Tibial nerve (tissue), 4 donors: Measurements from ENCODE around the gene SIPA1L3. TPM values are rescaled to one million over a fixed set of nuclear protein-coding genes. Genes with fewer than 3 reads are reported as not detected.

Experiments
- DNase-seq, 2 donors: peaks; one replicate each; pipeline ENCODE4 v3.0.0-alpha.2; 2019; ENCODE audit warnings: low spot score in 2 of 2
- H3K27ac ChIP-seq, 4 donors: fragments of 200-600 bp; sonication (generic) in 3 of 4; one replicate each; pipeline ENCODE4 v1.5.1; 2017 to 2019; ENCODE audit warnings: mild to moderate bottlenecking in 1 of 4
- H3K27me3 ChIP-seq, 2 donors: fragments of 200-600 bp; sonication (generic) in 1 of 2; one replicate each; pipeline versions ENCODE4 v1.5.1 to v1.6.0; 2017 to 2019
- H3K36me3 ChIP-seq, 3 donors: fragments of 200-600 bp; sonication (generic); one replicate each; pipeline ENCODE4 v1.5.1; 2018 to 2019
- H3K4me1 ChIP-seq, 4 donors: fragments of 200-600 bp; sonication (generic) in 3 of 4; one replicate each; pipeline ENCODE4 v1.5.1; 2017 to 2019
- H3K4me3 ChIP-seq, 4 donors: fragments of 200-600 bp; sonication (generic) in 3 of 4; one replicate each; pipeline ENCODE4 v1.5.1; 2017 to 2019; ENCODE audit warnings: mild to moderate bottlenecking in 1 of 4, moderate library complexity in 1 of 4
- H3K9me3 ChIP-seq, 4 donors: fragments of 200-600 bp; sonication (generic) in 3 of 4; one replicate each; pipeline ENCODE4 v1.5.1; 2017 to 2019
- EP300 ChIP-seq, 2 donors: sonication (generic); formaldehyde crosslinking; IDR thresholded peaks; one replicate each; pipeline ENCODE4 v1.6.1; 2017; ENCODE audit warnings: antibody characterized with exemption in 2 of 2, mild to moderate bottlenecking in 1 of 2
- POLR2A ChIP-seq, 2 donors: fragments of 450-650 bp; IDR thresholded peaks; one replicate each; pipeline ENCODE4 v1.6.1; 2017; ENCODE audit warnings: antibody characterized with exemption in 2 of 2, mild to moderate bottlenecking in 2 of 2, moderate library complexity in 2 of 2
- WGBS, 2 donors: methylation state at CpG; one replicate each; pipeline ENCODE4 v1.1.5; 2018; 5-methylcytosine and 5-hydroxymethylcytosine counted together
- total RNA-seq, 4 donors: library from RNA; depleted of rRNA; stranded (reverse); fragments of >200 nt; gene quantifications; one replicate each; pipeline ENCODE4 v1.1.0, GENCODE V29; 2016
- TF ChIP-seq, protein P1 (sequence below), 5 experiments: fragments of 200-600 bp in 3 of 5; fragments of 450-650 bp in 2 of 5; sonication (generic) in 3 of 5; IDR thresholded peaks; one replicate each; pipeline ENCODE4 v1.5.1; 2016 to 2019; ENCODE audit warnings: antibody characterized with exemption in 5 of 5, mild to moderate bottlenecking in 3 of 5, moderate library complexity in 2 of 5

Gene SIPA1L3
- total RNA-seq, 4 donors from 2014 or later = 8.3 to 43.9 (median 17.0) TPM

DNA sequence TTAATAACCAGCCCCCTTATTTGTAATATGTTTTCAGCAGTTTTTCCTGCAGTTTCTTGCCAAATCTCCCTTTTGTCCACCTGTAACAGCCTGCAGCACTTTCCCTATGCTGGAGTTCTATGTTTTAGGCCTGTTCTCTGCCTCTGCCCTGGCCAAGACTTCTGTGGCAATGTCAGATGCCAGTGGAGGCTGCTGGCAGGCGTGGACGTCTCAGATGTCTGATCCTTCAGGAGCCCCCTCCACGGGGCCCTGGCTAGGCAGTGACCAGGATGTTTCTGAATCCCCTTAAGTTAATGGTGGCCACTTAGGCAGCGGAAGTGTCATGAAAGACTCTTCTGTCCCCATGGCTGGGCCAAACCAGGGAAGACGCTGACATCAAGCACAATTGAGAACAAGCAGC, 40.8 kb downstream of the SIPA1L3 start:
- TF ChIP-seq, protein P1, sequence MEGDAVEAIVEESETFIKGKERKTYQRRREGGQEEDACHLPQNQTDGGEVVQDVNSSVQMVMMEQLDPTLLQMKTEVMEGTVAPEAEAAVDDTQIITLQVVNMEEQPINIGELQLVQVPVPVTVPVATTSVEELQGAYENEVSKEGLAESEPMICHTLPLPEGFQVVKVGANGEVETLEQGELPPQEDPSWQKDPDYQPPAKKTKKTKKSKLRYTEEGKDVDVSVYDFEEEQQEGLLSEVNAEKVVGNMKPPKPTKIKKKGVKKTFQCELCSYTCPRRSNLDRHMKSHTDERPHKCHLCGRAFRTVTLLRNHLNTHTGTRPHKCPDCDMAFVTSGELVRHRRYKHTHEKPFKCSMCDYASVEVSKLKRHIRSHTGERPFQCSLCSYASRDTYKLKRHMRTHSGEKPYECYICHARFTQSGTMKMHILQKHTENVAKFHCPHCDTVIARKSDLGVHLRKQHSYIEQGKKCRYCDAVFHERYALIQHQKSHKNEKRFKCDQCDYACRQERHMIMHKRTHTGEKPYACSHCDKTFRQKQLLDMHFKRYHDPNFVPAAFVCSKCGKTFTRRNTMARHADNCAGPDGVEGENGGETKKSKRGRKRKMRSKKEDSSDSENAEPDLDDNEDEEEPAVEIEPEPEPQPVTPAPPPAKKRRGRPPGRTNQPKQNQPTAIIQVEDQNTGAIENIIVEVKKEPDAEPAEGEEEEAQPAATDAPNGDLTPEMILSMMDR (IDR thresholded peaks at IDR 0.05) = no peak
- no peak for TF ChIP-seq EP300 (IDR thresholded peaks at IDR 0.05)
- no peak for TF ChIP-seq POLR2A (IDR thresholded peaks at IDR 0.05)
- 38 to 52% methylated on average over 5 of the region's 5 CpGs for WGBS, 2 donors
- DNase-seq = no peak
- no peaks in the 10 kb centered on the region for H3K36me3 ChIP-seq
- no peak overlapping the region for H3K4me3 ChIP-seq
- no peaks in the 10 kb centered on the region for H3K27me3 ChIP-seq
- no peak overlapping the region for H3K27ac ChIP-seq
- H3K9me3 ChIP-seq = no peaks in the 10 kb centered on the region
- H3K4me1 ChIP-seq = peaks cover 0 to 3% (median 0%) of the 10 kb centered on the region in 4 donors

DNA sequence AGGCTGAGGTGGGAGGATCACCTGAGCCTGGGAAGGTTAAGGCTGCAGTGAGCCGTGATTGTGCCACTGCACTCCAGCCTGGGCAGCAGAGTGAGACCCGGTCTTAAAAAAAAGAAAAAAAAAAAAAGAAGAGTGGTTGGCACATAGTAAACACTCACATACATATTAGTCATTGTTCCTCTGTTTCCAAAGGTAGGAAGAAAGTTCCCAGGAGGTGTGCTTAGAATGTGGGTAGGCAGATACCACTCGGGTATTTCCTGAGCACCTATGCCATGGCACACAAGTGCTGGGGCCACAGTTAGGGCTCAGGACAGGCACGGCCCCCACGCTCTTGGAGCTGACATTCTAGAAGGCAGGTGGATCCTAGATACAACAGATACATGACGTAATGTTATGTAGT, 41.4 kb downstream of the SIPA1L3 start:
- no peak for DNase-seq
- H3K9me3 ChIP-seq = no peaks in the 10 kb centered on the region
- H3K27me3 ChIP-seq = no peaks in the 10 kb centered on the region
- TF ChIP-seq EP300 (IDR thresholded peaks at IDR 0.05) (no peak), POLR2A (IDR thresholded peaks at IDR 0.05) (no peak)
- TF ChIP-seq, protein P1 (IDR thresholded peaks at IDR 0.05) = no peak
- no peaks in the 10 kb centered on the region for H3K36me3 ChIP-seq
- WGBS, 2 donors = 83 to 85% methylated on average over 6 of the region's 6 CpGs
- no peak overlapping the region for H3K27ac ChIP-seq
- H3K4me3 ChIP-seq = no peak overlapping the region
- H3K4me1 ChIP-seq = peaks cover 0 to 3% (median 0%) of the 10 kb centered on the region in 4 donors

DNA sequence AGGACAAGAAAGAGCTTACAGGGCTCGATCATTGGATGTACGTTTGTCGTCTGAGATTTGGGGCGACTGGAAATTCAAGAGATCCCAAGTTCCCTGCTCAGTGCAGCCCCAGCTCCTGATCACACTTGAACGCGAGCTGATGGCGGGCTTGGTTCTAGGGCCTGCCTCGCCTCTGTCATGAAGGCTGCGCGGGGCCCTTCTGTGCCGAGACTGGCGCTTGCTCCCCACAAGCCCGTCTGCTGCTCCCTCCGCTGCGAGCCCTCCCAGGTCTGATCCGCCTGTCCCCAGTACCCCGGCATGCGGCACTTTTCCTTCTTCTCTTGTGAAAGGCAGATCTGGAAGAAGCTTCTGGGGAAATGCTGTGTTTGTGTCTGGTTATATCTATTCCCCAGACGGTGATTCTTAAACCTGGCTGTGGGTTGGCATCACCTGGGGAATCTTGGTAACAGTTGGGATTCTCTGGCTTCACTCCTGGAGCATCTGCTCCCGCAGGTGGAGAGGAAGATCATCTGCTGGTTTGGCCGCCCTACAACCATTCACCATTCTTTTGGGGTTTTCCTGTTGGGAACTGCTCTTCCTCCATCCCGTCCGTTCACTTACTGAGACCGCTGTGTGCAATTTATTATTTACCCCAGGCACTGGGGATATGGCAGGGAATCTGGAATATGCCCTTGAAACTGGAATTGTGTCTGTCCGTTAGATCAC, 43.6 kb downstream of the SIPA1L3 start:
- TF ChIP-seq POLR2A (IDR thresholded peaks at IDR 0.05) = no peak
- no peak overlapping the region for H3K4me3 ChIP-seq
- no peaks in the 10 kb centered on the region for H3K9me3 ChIP-seq
- H3K36me3 ChIP-seq = no peaks in the 10 kb centered on the region
- H3K27me3 ChIP-seq = no peaks in the 10 kb centered on the region
- no peak for DNase-seq
- peaks cover 0 to 3% (median 0%) of the 10 kb centered on the region in 4 donors for H3K4me1 ChIP-seq
- WGBS, 2 donors = 85 to 88% methylated on average over 25 of the region's 25 CpGs
- no peak overlapping the region for H3K27ac ChIP-seq

DNA sequence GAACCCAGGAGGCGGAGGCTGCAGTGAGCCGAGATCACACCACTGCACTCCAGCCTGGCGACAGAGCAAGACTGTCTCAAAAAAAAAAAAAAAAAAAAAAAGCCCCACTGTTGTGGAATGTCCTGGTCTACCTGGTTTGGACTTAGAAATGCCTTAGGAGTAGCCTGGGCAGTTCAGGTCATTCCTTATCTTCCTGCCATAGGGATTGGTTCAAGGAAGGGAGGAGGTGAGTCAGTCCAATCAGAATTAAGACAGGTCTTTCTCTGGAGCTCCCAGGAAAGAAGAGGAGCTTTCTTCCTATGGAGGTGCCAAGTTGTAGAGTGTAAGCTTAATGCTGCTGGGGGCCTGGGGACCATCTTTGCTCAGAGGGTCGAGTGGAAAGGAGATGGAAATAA, 44.8 kb downstream of the SIPA1L3 start:
- Histone ChIP-seq H3K27ac (no peak overlapping the region), H3K27me3 (no peaks in the 10 kb centered on the region), H3K4me3 (no peak overlapping the region), H3K36me3 (no peaks in the 10 kb centered on the region), H3K4me1 (peaks cover 0 to 3% (median 0%) of the 10 kb centered on the region in 4 donors), H3K9me3 (no peaks in the 10 kb centered on the region)
- no peak for DNase-seq
- WGBS, 2 donors = 68 to 69% methylated on average over 4 of the region's 4 CpGs
- TF ChIP-seq EP300 (IDR thresholded peaks at IDR 0.05) (no peak), POLR2A (IDR thresholded peaks at IDR 0.05) (no peak)
- TF ChIP-seq, protein P1 (IDR thresholded peaks at IDR 0.05) = no peak

DNA sequence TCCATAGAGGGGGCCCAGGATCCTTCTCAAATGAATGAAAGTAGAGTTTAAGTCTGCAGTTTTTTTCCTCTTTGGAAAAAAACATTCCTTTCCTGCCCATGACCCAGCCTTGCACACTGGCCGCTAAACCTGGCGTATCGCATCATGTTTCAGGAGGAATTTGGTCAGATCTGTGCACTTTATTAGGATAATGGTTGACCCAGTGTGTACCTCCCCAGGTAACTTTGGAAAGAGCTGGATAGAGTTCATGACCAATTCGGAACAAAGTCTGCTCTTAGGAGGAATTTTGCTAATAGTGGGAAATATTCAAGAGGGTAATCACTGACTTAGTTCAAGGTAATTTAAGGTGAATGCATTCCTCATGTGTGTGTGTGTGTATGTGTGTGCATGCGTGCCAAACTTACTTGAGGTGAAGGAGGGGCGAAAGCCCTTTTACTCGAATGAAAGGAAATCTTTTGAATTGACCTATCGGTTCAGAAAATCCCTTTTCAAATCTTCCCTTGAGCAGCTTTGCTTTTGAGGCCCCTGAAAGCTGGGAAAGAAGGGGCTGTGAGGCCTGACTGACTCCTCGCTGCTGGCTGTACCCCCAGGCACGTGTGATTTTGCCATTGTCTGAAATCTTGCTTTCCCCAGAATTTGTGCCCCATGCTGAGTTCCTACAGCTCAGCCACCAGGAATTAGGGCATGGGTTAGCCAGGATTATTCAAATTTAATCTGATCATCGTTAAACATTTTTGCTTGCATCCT, 46.3 kb downstream of the SIPA1L3 start:
- Histone ChIP-seq H3K27me3 (no peaks in the 10 kb centered on the region), H3K9me3 (no peaks in the 10 kb centered on the region), H3K27ac (no peak overlapping the region), H3K4me1 (peaks cover 0 to 3% (median 0%) of the 10 kb centered on the region in 4 donors), H3K4me3 (no peak overlapping the region), H3K36me3 (no peaks in the 10 kb centered on the region)
- 59 to 65% methylated on average over 11 of the region's 11 CpGs for WGBS, 2 donors
- TF ChIP-seq POLR2A (IDR thresholded peaks at IDR 0.05) (no peak), EP300 (IDR thresholded peaks at IDR 0.05) (no peak)
- TF ChIP-seq, protein P1 (IDR thresholded peaks at IDR 0.05) = no peak
- DNase-seq = no peak
